T-helper 17 cell (primary cell): ENCODE measurements around the gene ZCCHC3. TPM values are rescaled to one million over a fixed set of nuclear protein-coding genes. Genes with fewer than 3 reads are reported as not detected.
"Not testable (repeated sequence)": the region's sequence is repeated elsewhere in the genome, so short reads cannot be mapped to it uniquely, and the experiment has no call there.

Experiments
- ATAC-seq: fragments of 150-1000 bp; cut with Tn5 transposase; 2 replicates; pipeline ENCODE4 v1.10.0; 2021; ENCODE audit warnings: mild to moderate bottlenecking, moderate library complexity
- DNase-seq, 3 donors: peaks; one replicate each; pipeline versions ENCODE4 v3.0.0 to v3.0.0-alpha.2; 2020 to 2021
- H3K9me3 ChIP-seq: one replicate; pipeline ENCODE4 v1.7.0; 2013; ENCODE audit warnings: low read length, mild to moderate bottlenecking; ENCODE audit not compliant: control insufficient read depth, poor library complexity, severe bottlenecking
- H3K27ac Mint-ChIP-seq: one replicate; pipeline ENCODE4 v1.8.0; 2022; ENCODE audit warnings: mild to moderate bottlenecking, moderate library complexity, mixed read lengths
- H3K27me3 Mint-ChIP-seq: one replicate; pipeline ENCODE4 v1.8.0; 2022; ENCODE audit warnings: mixed read lengths
- H3K36me3 Mint-ChIP-seq: one replicate; pipeline ENCODE4 v1.8.0; 2022; ENCODE audit warnings: low read depth, mixed read lengths
- H3K4me1 Mint-ChIP-seq: one replicate; pipeline ENCODE4 v1.8.0; 2022; ENCODE audit warnings: mild to moderate bottlenecking, mixed read lengths
- H3K4me3 Mint-ChIP-seq: one replicate; pipeline ENCODE4 v1.8.0; 2022; ENCODE audit warnings: mild to moderate bottlenecking, moderate library complexity, mixed read lengths
- total RNA-seq, 4 donors: library from RNA in 2 of 4; stranded (reverse) in 2 of 4; gene quantifications; one replicate each; pipeline ENCODE4 v1.2.3 and lab custom pipeline; 2022 to 2026

Gene ZCCHC3
- total RNA-seq (10 to 100 TPM; 15.6 to 18.9 TPM), total RNA-seq (lab: John Stamatoyannopoulos, UW) (40.9 to 43.1 reads per million in 2 donors)

- Mint-ChIP-seq H3K27me3 (no peaks in the 10 kb centered on the region), H3K4me1 (peaks cover 33% of the 10 kb centered on the region), H3K36me3 (peaks cover 4% of the 10 kb centered on the region), H3K4me3 (peak within 1 kb of the TSS; percentile 100), H3K27ac (peak within 1 kb of the TSS; percentile 98)
- H3K9me3 ChIP-seq: no peaks in the 10 kb centered on the region
- DNase-seq: peak; percentile 71 to 77 (median 76)
- peak; percentile 89 for ATAC-seq
These were observed at the start of gene ZCCHC3 for GRCh38 chr20:297098-297924. Gene ZCCHC3 (plus strand): TSS chr20:297570. CDS start chr20:297587, 17 bp downstream.

- Mint-ChIP-seq H3K4me1 (peaks cover 3% of the 10 kb centered on the region), H3K4me3 (no peak overlapping the region), H3K27me3 (peaks cover 5% of the 10 kb centered on the region), H3K27ac (no peak overlapping the region), H3K36me3 (no peaks in the 10 kb centered on the region)
- no peaks in the 10 kb centered on the region for H3K9me3 ChIP-seq
- no peak for DNase-seq
- no peak for ATAC-seq
These were observed 46.0 kb upstream of the ZCCHC3 start for GRCh38 chr20:251354-251753.

GRCh38 chr20:252801-253200, 44.6 kb upstream of the ZCCHC3 start:
- no peaks in the 10 kb centered on the region for H3K9me3 ChIP-seq
- DNase-seq: no peak
- ATAC-seq: no peak
- Mint-ChIP-seq H3K4me3 (no peak overlapping the region), H3K36me3 (no peaks in the 10 kb centered on the region), H3K4me1 (peaks cover 5% of the 10 kb centered on the region), H3K27ac (no peak overlapping the region), H3K27me3 (peaks cover 10% of the 10 kb centered on the region)

GRCh38 chr20:253447-253846, 43.9 kb upstream of the ZCCHC3 start:
- H3K36me3 Mint-ChIP-seq, H3K9me3 ChIP-seq, H3K4me3 Mint-ChIP-seq, ATAC-seq, H3K27ac Mint-ChIP-seq, DNase-seq: not testable (repeated sequence)
- Mint-ChIP-seq H3K27me3 (peaks cover 13% of the 10 kb centered on the region), H3K4me1 (peaks cover 11% of the 10 kb centered on the region)

- ATAC-seq (no peak), DNase-seq (no peak)
- Mint-ChIP-seq H3K36me3 (no peaks in the 10 kb centered on the region), H3K27ac (peak within 1 kb of the TSS; percentile 86), H3K4me1 (peaks cover 18% of the 10 kb centered on the region), H3K4me3 (peak within 1 kb of the TSS; percentile 25), H3K27me3 (peaks cover 20% of the 10 kb centered on the region)
- no peaks in the 10 kb centered on the region for H3K9me3 ChIP-seq
These were observed 40.0 kb upstream of the ZCCHC3 start, which contains the start of gene DEFB132 for GRCh38 chr20:257419-257818. Gene DEFB132 (plus strand): TSS chr20:257724. CDS start chr20:257779, 55 bp downstream.

GRCh38 chr20:258269-258858, 39.0 kb upstream of the ZCCHC3 start:
- Mint-ChIP-seq H3K36me3 (no peaks in the 10 kb centered on the region), H3K27me3 (peaks cover 20% of the 10 kb centered on the region), H3K4me1 (peaks cover 18% of the 10 kb centered on the region), H3K27ac (peak overlapping the region; percentile 86), H3K4me3 (peak overlapping the region; percentile 25)
- H3K9me3 ChIP-seq: no peaks in the 10 kb centered on the region
- DNase-seq (no peak), ATAC-seq (no peak)

GRCh38 chr20:258963-259362, 38.4 kb upstream of the ZCCHC3 start:
- H3K9me3 ChIP-seq: no peaks in the 10 kb centered on the region
- peak overlapping the region; percentile 63 for H3K4me3 Mint-ChIP-seq
- no peaks in the 10 kb centered on the region for H3K36me3 Mint-ChIP-seq
- peaks cover 20% of the 10 kb centered on the region for H3K27me3 Mint-ChIP-seq
- H3K4me1 Mint-ChIP-seq: peaks cover 18% of the 10 kb centered on the region
- DNase-seq (no peak), ATAC-seq (no peak)
- H3K27ac Mint-ChIP-seq: peak overlapping the region; percentile 86

GRCh38 chr20:259981-260380, 37.4 kb upstream of the ZCCHC3 start:
- peaks cover 18% of the 10 kb centered on the region for H3K4me1 Mint-ChIP-seq
- peaks cover 20% of the 10 kb centered on the region for H3K27me3 Mint-ChIP-seq
- no peaks in the 10 kb centered on the region for H3K9me3 ChIP-seq
- no peaks in the 10 kb centered on the region for H3K36me3 Mint-ChIP-seq
- ATAC-seq (no peak), DNase-seq (no peak)
- H3K27ac Mint-ChIP-seq: no peak overlapping the region
- H3K4me3 Mint-ChIP-seq: no peak overlapping the region

- H3K4me1 Mint-ChIP-seq: peaks cover 15% of the 10 kb centered on the region
- no peaks in the 10 kb centered on the region for H3K9me3 ChIP-seq
- ATAC-seq (no peak), DNase-seq (no peak)
- H3K27me3 Mint-ChIP-seq: peaks cover 17% of the 10 kb centered on the region
- H3K27ac Mint-ChIP-seq: no peak overlapping the region
- no peak overlapping the region for H3K4me3 Mint-ChIP-seq
- H3K36me3 Mint-ChIP-seq: no peaks in the 10 kb centered on the region
These were observed 33.7 kb upstream of the ZCCHC3 start for GRCh38 chr20:263701-264100.

- ATAC-seq: peak; percentile 100
- Mint-ChIP-seq H3K36me3 (no peaks in the 10 kb centered on the region), H3K27ac (peak overlapping the region; percentile 61), H3K27me3 (peaks cover 6% of the 10 kb centered on the region), H3K4me3 (peak overlapping the region; percentile 90), H3K4me1 (peaks cover 8% of the 10 kb centered on the region)
- no peaks in the 10 kb centered on the region for H3K9me3 ChIP-seq
- peak; percentile 74 to 85 (median 77) for DNase-seq
These were observed 30.5 kb upstream of the ZCCHC3 start for GRCh38 chr20:266596-267562.

GRCh38 chr20:270517-270916, 26.9 kb upstream of the ZCCHC3 start:
- no peak for DNase-seq
- H3K4me3 Mint-ChIP-seq: no peak overlapping the region
- H3K9me3 ChIP-seq: no peaks in the 10 kb centered on the region
- H3K36me3 Mint-ChIP-seq: no peaks in the 10 kb centered on the region
- peaks cover 6% of the 10 kb centered on the region for H3K27me3 Mint-ChIP-seq
- no peak for ATAC-seq
- H3K27ac Mint-ChIP-seq: no peak overlapping the region
- H3K4me1 Mint-ChIP-seq: peaks cover 10% of the 10 kb centered on the region

GRCh38 chr20:271069-271468, 26.3 kb upstream of the ZCCHC3 start:
- Mint-ChIP-seq H3K27ac (no peak overlapping the region), H3K36me3 (peaks cover 2% of the 10 kb centered on the region), H3K4me3 (no peak overlapping the region), H3K4me1 (peaks cover 10% of the 10 kb centered on the region), H3K27me3 (peaks cover 6% of the 10 kb centered on the region)
- no peak for DNase-seq
- no peak for ATAC-seq
- H3K9me3 ChIP-seq: no peaks in the 10 kb centered on the region

GRCh38 chr20:271528-271927, 25.8 kb upstream of the ZCCHC3 start:
- no peak overlapping the region for H3K4me3 Mint-ChIP-seq
- peaks cover 2% of the 10 kb centered on the region for H3K27me3 Mint-ChIP-seq
- DNase-seq (no peak), ATAC-seq (no peak)
- no peaks in the 10 kb centered on the region for H3K9me3 ChIP-seq
- H3K27ac Mint-ChIP-seq: no peak overlapping the region
- peaks cover 6% of the 10 kb centered on the region for H3K36me3 Mint-ChIP-seq
- H3K4me1 Mint-ChIP-seq: peaks cover 8% of the 10 kb centered on the region
